ENCODE measurements around the gene C5orf15. TPM values are rescaled to one million over a fixed set of nuclear protein-coding genes. Genes with fewer than 3 reads are reported as not detected.

The C5orf15 gene
- total RNA-seq, 4 donors from 2014 or later, result 53.7 to 76.3 (median 71.4) TPM

- no peak for DNase-seq
- Histone ChIP-seq H3K4me3 (replicated peaks in 1 of 3) (no peak overlapping the region), H3K4me1 (no peaks in the 10 kb centered on the region), H3K9me3 (no peaks in the 10 kb centered on the region), H3K27ac (no peak overlapping the region), H3K36me3 (no peaks in the 10 kb centered on the region), H3K27me3 (no peaks in the 10 kb centered on the region)
- WGBS, 2 donors, result 96 to 98% methylated on average over 6 of the region's 6 CpGs
- intact Hi-C loops (cut with DNase I), result no loop called here
- TF ChIP-seq CTCF (IDR thresholded peaks at IDR 0.05) (no peak), POLR2A (IDR thresholded peaks at IDR 0.05) (no peak)
Measured at GRCh38 chr5:133906303-133906702, 62.1 kb downstream of the C5orf15 start.

Other genes starting within 250 kb of the C5orf15 start
- gene VDAC1, start 36.4 kb upstream of the C5orf15 start, total RNA-seq, result 100 to 1,000 TPM; 122 to 166 (median 136) TPM
- gene TCF7, start 146.1 kb upstream of the C5orf15 start, total RNA-seq, result 10 to 100 TPM in 1 of 4 donors, 1 to 10 TPM in 3; 7.4 to 11.8 (median 8.9) TPM
- 100 to 1,000 TPM; 234 to 418 (median 346) TPM for gene SKP1, start 208.3 kb upstream of the C5orf15 start, total RNA-seq

Data from thyroid gland (tissue), 4 donors.